MCF 10A (cell line): Measurements from ENCODE around the gene FAM3D. TPM values are rescaled to one million over a fixed set of nuclear protein-coding genes. Genes with fewer than 3 reads are reported as not detected.

ENCODE experiments used
- BruUV-seq: library from RNA; stranded (reverse); fragments of 400-500 nt; replicated peaks from 2 replicates; lab custom pipeline; 2021; lab: Mats Ljungman, UMichigan
- CTCF ChIA-PET: fragments of 300-600 bp; sonication (Branson Sonifier 250); formaldehyde crosslinking; extraction: SDS; loops from one replicate; lab custom pipeline; 2021; ENCODE audit warnings: antibody characterized with exemption, inconsistent platforms; lab: Yijun Ruan, JAX
- POLR2A ChIA-PET: fragments of 300-600, 350-650 bp; sonication (Branson Sonifier 250); formaldehyde crosslinking; extraction: SDS; loops from one replicate; lab custom pipeline; 2020; ENCODE audit warnings: antibody characterized with exemption, inconsistent platforms; lab: Yijun Ruan, JAX
- DNase-seq: peaks from one replicate; pipeline ENCODE4 v3.0.0-alpha.2; 2018; ENCODE audit not compliant: unreplicated experiment
- H3K27ac Mint-ChIP-seq: one replicate; pipeline ENCODE4 v1.8.0; 2022; ENCODE audit warnings: mild to moderate bottlenecking, low read depth, mixed read lengths; ENCODE audit not compliant: unreplicated experiment
- H3K27me3 Mint-ChIP-seq: one replicate; pipeline ENCODE4 v1.8.0; 2022; ENCODE audit warnings: mixed read lengths; ENCODE audit not compliant: insufficient read depth, unreplicated experiment
- H3K36me3 Mint-ChIP-seq: one replicate; pipeline ENCODE4 v1.8.0; 2022; ENCODE audit warnings: mild to moderate bottlenecking, moderate library complexity, mixed read lengths; ENCODE audit not compliant: insufficient read depth, unreplicated experiment
- H3K4me1 Mint-ChIP-seq: one replicate; pipeline ENCODE4 v1.8.0; 2022; ENCODE audit warnings: mixed read lengths; ENCODE audit not compliant: insufficient read depth, unreplicated experiment
- H3K4me3 Mint-ChIP-seq: one replicate; pipeline ENCODE4 v1.8.0; 2022; ENCODE audit warnings: mild to moderate bottlenecking, moderate library complexity, mixed read lengths; ENCODE audit not compliant: unreplicated experiment
- H3K9me3 Mint-ChIP-seq: one replicate; pipeline ENCODE4 v1.8.0; 2022; ENCODE audit warnings: mixed read lengths; ENCODE audit not compliant: unreplicated experiment
- intact Hi-C: fragments of 100-400 bp; cut with micrococcal nuclease; formaldehyde crosslinking; loops from 2 replicates; pipeline ENCODE4 v1.14.1; 2022
- total RNA-seq: library from RNA; stranded (reverse); gene quantifications from 2 replicates; pipeline ENCODE4 v1.2.3, GENCODE V29; 2022
- TF ChIP-seq, protein P1 (sequence below): fragments of 200-600 bp; IDR thresholded peaks from one replicate; pipeline ENCODE4 v1.8.0; 2022; ENCODE audit warnings: antibody characterized with exemption, mild to moderate bottlenecking; ENCODE audit not compliant: unreplicated experiment

The FAM3D gene
- total RNA-seq, 1 experiment from 2014 or later, result not detected

DNA sequence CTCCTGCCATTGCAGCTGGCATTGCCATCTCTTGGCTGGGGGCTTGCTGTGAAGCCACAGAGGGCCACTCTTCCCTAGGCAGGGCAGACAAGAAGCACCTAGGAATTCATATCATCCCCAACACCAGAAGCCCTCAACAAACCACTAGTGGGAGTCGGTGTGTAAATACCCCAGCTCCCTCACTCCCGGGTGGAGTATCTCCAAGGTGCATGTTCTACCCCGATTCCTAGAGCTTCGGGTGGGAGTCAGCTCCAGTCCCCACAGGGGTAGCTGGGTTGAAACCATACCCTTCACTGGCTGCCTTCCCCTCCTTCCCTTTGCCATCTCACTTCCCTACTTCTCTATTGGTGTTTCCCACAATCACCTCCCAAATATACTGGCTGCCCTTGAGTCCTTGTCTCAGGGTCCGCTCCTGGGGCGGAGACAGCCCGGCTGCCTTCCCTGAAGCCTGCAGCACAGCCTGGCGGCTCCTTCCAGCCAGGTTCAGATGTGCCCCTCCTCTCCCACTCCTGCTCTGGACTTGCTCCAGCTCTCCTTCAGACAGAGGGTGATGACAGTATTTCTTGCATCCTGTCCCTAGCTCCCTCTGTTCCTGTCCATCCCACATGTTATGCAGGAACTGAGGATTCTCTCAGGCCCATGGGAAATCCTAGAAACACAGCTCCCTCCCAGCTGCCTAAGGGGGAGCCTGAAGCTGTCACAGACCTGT lies 33.3 kb downstream of the FAM3D start:
- Mint-ChIP-seq H3K27ac (no peak overlapping the region), H3K36me3 (no peaks in the 10 kb centered on the region), H3K9me3 (no peaks in the 10 kb centered on the region), H3K27me3 (no peaks in the 10 kb centered on the region), H3K4me3 (no peak overlapping the region), H3K4me1 (no peaks in the 10 kb centered on the region)
- intact Hi-C loops, result no loop called here
- no TSS peak for BruUV-seq
- TF ChIP-seq, protein P1, sequence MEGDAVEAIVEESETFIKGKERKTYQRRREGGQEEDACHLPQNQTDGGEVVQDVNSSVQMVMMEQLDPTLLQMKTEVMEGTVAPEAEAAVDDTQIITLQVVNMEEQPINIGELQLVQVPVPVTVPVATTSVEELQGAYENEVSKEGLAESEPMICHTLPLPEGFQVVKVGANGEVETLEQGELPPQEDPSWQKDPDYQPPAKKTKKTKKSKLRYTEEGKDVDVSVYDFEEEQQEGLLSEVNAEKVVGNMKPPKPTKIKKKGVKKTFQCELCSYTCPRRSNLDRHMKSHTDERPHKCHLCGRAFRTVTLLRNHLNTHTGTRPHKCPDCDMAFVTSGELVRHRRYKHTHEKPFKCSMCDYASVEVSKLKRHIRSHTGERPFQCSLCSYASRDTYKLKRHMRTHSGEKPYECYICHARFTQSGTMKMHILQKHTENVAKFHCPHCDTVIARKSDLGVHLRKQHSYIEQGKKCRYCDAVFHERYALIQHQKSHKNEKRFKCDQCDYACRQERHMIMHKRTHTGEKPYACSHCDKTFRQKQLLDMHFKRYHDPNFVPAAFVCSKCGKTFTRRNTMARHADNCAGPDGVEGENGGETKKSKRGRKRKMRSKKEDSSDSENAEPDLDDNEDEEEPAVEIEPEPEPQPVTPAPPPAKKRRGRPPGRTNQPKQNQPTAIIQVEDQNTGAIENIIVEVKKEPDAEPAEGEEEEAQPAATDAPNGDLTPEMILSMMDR, result no peak
- ChIA-PET POLR2A (interaction anchor here (0.6 to 0.8 kb wide), 2 partner anchors 110 to 149 kb away, joined by 3 read pairs; no protein-coding TSS in a partner anchor), CTCF (interaction anchor here (0.5 to 14.9 kb wide), 8 partner anchors 8 to 1224 kb away, joined by 3 to 358 read pairs (median 4); partner anchors contain the start of gene FAM107A)
- no peak for DNase-seq

DNA sequence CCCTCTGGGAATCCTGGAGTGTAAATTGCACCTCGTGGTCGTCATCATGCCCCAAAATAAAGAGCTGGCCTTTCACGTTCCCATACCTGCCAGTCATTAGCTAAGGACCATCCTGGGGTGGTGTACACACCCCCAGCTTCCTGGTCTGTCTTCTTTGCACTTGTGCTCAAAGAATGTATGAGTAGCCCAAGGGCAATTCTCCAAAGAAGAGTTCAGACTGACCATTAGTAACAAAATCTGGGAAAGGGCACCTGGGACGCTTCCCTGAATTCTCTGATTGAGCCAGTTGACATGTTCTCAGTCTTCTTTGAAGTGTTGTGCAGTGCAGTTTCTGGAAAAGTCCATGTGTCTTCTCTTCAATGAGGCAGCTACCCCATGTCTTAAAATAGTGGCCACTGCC lies 34.8 kb downstream of the FAM3D start:
- no peak overlapping the region for H3K4me3 Mint-ChIP-seq
- H3K27me3 Mint-ChIP-seq, result no peaks in the 10 kb centered on the region
- intact Hi-C loops, result loop anchor here (2.0 kb wide), 3 partner anchors 71 to 325 kb away; partner anchors contain the start of genes HTD2 and RPP14
- no peaks in the 10 kb centered on the region for H3K9me3 Mint-ChIP-seq
- DNase-seq, result no peak
- ChIA-PET CTCF (interaction anchor here (0.6 to 14.9 kb wide), 13 partner anchors 8 to 623 kb away, joined by 3 to 358 read pairs (median 9); partner anchors contain the start of genes FAM107A, HTD2, KCTD6 and RPP14), POLR2A (no interaction called here)
- peaks cover 5% of the 10 kb centered on the region for H3K4me1 Mint-ChIP-seq
- TF ChIP-seq, protein P1, result no peak
- H3K36me3 Mint-ChIP-seq, result no peaks in the 10 kb centered on the region
- H3K27ac Mint-ChIP-seq, result no peak overlapping the region
- BruUV-seq, result no TSS peak

GRCh38 chr3:58630710-58631092 lies 35.9 kb downstream of the FAM3D start:
- CTCF ChIA-PET, result interaction anchor here (0.6 to 14.9 kb wide), 43 partner anchors 9 to 1205 kb away, joined by 3 to 358 read pairs (median 4); partner anchors contain the start of genes FAM107A, FAM3D, HTD2 and KCTD6
- TF ChIP-seq, protein P1, result no peak
- BruUV-seq, result no TSS peak

More at GRCh38 chr3:58630710-58631092, 35.9 kb downstream of the FAM3D start:
- Mint-ChIP-seq H3K27me3 (no peaks in the 10 kb centered on the region), H3K27ac (no peak overlapping the region), H3K9me3 (no peaks in the 10 kb centered on the region), H3K4me1 (peaks cover 5% of the 10 kb centered on the region), H3K4me3 (no peak overlapping the region), H3K36me3 (no peaks in the 10 kb centered on the region)
- no peak for DNase-seq
- POLR2A ChIA-PET, result interaction anchor here (0.6 to 1.2 kb wide), 5 partner anchors 9 to 324 kb away, joined by 3 to 4 read pairs (median 3); partner anchors contain the start of genes HTD2 and KCTD6
- intact Hi-C loops, result loop anchor here (1.0 to 2.0 kb wide), 5 partner anchors 62 to 324 kb away; partner anchors contain the start of genes HTD2, PDHB and RPP14
